Astrocyte (in vitro differentiated cells and primary cell): Measurements from ENCODE around the gene CR2. TPM values are rescaled to one million over a fixed set of nuclear protein-coding genes. Genes with fewer than 3 reads are reported as not detected.

Experiments
- DNase-seq: peaks from one replicate; pipeline ENCODE4 v3.0.0-alpha.2; 2010; ENCODE audit warnings: low read depth
- FAIRE-seq: peaks from 2 replicates; lab custom pipeline; 2011; peaks lifted over from hg19 to GRCh38; lab: Jason Lieb, UNC
- H2AFZ ChIP-seq: 2 replicates; pipeline ENCODE4 v1.6.0; 2012; ENCODE audit warnings: low read depth, low read length, inconsistent platforms
- H3K27ac ChIP-seq: 2 replicates; pipeline ENCODE4 v1.5.1; 2011; ENCODE audit warnings: low read depth, low read length, inconsistent platforms
- H3K27me3 ChIP-seq: 2 replicates; pipeline ENCODE4 v1.6.0; 2011; ENCODE audit warnings: low read length, inconsistent platforms; ENCODE audit not compliant: insufficient read depth
- H3K36me3 ChIP-seq: 2 replicates; pipeline ENCODE4 v1.5.1; 2011; ENCODE audit warnings: low read length, inconsistent platforms; ENCODE audit not compliant: insufficient read depth
- H3K4me1 ChIP-seq: 2 replicates; pipeline ENCODE4 v1.5.1; 2011; ENCODE audit warnings: low read length, inconsistent platforms; ENCODE audit not compliant: insufficient read depth
- H3K4me2 ChIP-seq: 2 replicates; pipeline ENCODE4 v1.6.0; 2012; ENCODE audit warnings: low read length, inconsistent platforms
- H3K4me3 ChIP-seq: 2 replicates; pipeline ENCODE4 v1.5.1; 2011; ENCODE audit warnings: low read depth, mild to moderate bottlenecking, low read length, inconsistent platforms; ENCODE audit not compliant: insufficient read depth
- H3K79me2 ChIP-seq: 2 replicates; pipeline ENCODE4 v1.6.0; 2012; ENCODE audit warnings: mild to moderate bottlenecking, low read length, inconsistent platforms; ENCODE audit not compliant: insufficient read depth
- H3K9ac ChIP-seq: 2 replicates; pipeline ENCODE4 v1.6.0; 2012; ENCODE audit warnings: mild to moderate bottlenecking, low read length, inconsistent platforms
- H3K9me3 ChIP-seq: 2 replicates; pipeline ENCODE4 v1.5.1; 2012; ENCODE audit warnings: low read depth, mild to moderate bottlenecking, low read length, inconsistent platforms; ENCODE audit not compliant: insufficient read depth
- H4K20me1 ChIP-seq: 2 replicates; pipeline ENCODE4 v1.6.0; 2012; ENCODE audit warnings: low read length, inconsistent platforms; ENCODE audit not compliant: insufficient read depth
- H3K27ac Mint-ChIP-seq: one replicate; pipeline ENCODE4 v1.8.0; 2021; ENCODE audit warnings: mild to moderate bottlenecking, mixed read lengths; ENCODE audit not compliant: unreplicated experiment
- H3K27me3 Mint-ChIP-seq: one replicate; pipeline ENCODE4 v1.8.0; 2021; ENCODE audit warnings: low read depth, mixed read lengths; ENCODE audit not compliant: unreplicated experiment
- H3K36me3 Mint-ChIP-seq: one replicate; pipeline ENCODE4 v1.8.0; 2021; ENCODE audit warnings: low read depth, mixed read lengths; ENCODE audit not compliant: unreplicated experiment
- H3K4me1 Mint-ChIP-seq: one replicate; pipeline ENCODE4 v1.8.0; 2021; ENCODE audit warnings: low read depth, mixed read lengths; ENCODE audit not compliant: unreplicated experiment
- H3K4me3 Mint-ChIP-seq: one replicate; pipeline ENCODE4 v1.8.0; 2021; ENCODE audit warnings: mild to moderate bottlenecking, moderate library complexity, mixed read lengths; ENCODE audit not compliant: unreplicated experiment
- H3K9me3 Mint-ChIP-seq: one replicate; pipeline ENCODE4 v1.8.0; 2021; ENCODE audit warnings: mild to moderate bottlenecking, mixed read lengths; ENCODE audit not compliant: unreplicated experiment
- EZH2 ChIP-seq: IDR thresholded peaks from 2 replicates; pipeline ENCODE4 v1.6.1; 2012; ENCODE audit warnings: mild to moderate bottlenecking, low read length, inconsistent platforms; ENCODE audit not compliant: insufficient read depth
- total RNA-seq: library from RNA; stranded (reverse); gene quantifications from 2 replicates; pipeline ENCODE4 v1.2.1, GENCODE V29; 2021
- TF ChIP-seq, protein P1 (sequence below): IDR thresholded peaks from 2 replicates; pipeline ENCODE4 v1.5.1; 2011; ENCODE audit warnings: low read depth, mild to moderate bottlenecking, inconsistent platforms, low read length, moderate library complexity; ENCODE audit not compliant: insufficient read depth

The CR2 gene
- total RNA-seq, 1 donor from 2014 or later = 0.09 TPM

DNA sequence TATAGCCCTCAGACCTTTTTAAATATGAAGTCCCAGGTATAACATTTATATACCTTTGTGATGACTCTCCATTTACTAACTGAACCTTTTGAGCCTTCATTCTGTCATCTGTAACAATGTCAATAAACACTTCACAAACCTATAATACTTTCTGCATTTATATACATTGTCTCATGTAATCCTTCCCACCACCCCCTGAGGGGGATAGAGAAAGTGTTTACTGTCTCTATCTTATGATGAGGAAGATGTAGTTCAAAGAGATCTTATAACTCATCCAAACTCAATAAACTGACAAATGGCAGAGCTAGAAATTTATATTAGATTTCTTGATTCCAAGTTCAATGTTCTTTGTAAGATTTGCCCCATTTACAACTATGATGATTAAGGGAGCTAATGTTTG, 48.3 kb upstream of the CR2 start:
- H3K27me3 Mint-ChIP-seq = peaks cover 10% of the 10 kb centered on the region
- Histone ChIP-seq H3K79me2 (no peaks in the 10 kb centered on the region), H4K20me1 (no peaks in the 10 kb centered on the region), H3K4me1 (no peaks in the 10 kb centered on the region), H3K27ac (no peak overlapping the region), H3K4me3 (no peak overlapping the region), H3K36me3 (no peaks in the 10 kb centered on the region), H2AFZ (no peak overlapping the region), H3K9me3 (no peaks in the 10 kb centered on the region), H3K4me2 (no peak overlapping the region), H3K27me3 (peaks cover 3% of the 10 kb centered on the region), H3K9ac (no peak overlapping the region)
- no peaks in the 10 kb centered on the region for H3K9me3 Mint-ChIP-seq
- no peak overlapping the region for H3K4me3 Mint-ChIP-seq
- H3K4me1 Mint-ChIP-seq = no peaks in the 10 kb centered on the region
- no peak for FAIRE-seq
- no peak for TF ChIP-seq EZH2
- TF ChIP-seq, protein P1, sequence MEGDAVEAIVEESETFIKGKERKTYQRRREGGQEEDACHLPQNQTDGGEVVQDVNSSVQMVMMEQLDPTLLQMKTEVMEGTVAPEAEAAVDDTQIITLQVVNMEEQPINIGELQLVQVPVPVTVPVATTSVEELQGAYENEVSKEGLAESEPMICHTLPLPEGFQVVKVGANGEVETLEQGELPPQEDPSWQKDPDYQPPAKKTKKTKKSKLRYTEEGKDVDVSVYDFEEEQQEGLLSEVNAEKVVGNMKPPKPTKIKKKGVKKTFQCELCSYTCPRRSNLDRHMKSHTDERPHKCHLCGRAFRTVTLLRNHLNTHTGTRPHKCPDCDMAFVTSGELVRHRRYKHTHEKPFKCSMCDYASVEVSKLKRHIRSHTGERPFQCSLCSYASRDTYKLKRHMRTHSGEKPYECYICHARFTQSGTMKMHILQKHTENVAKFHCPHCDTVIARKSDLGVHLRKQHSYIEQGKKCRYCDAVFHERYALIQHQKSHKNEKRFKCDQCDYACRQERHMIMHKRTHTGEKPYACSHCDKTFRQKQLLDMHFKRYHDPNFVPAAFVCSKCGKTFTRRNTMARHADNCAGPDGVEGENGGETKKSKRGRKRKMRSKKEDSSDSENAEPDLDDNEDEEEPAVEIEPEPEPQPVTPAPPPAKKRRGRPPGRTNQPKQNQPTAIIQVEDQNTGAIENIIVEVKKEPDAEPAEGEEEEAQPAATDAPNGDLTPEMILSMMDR = no peak
- H3K27ac Mint-ChIP-seq = no peak overlapping the region
- no peak for DNase-seq
- no peaks in the 10 kb centered on the region for H3K36me3 Mint-ChIP-seq

DNA sequence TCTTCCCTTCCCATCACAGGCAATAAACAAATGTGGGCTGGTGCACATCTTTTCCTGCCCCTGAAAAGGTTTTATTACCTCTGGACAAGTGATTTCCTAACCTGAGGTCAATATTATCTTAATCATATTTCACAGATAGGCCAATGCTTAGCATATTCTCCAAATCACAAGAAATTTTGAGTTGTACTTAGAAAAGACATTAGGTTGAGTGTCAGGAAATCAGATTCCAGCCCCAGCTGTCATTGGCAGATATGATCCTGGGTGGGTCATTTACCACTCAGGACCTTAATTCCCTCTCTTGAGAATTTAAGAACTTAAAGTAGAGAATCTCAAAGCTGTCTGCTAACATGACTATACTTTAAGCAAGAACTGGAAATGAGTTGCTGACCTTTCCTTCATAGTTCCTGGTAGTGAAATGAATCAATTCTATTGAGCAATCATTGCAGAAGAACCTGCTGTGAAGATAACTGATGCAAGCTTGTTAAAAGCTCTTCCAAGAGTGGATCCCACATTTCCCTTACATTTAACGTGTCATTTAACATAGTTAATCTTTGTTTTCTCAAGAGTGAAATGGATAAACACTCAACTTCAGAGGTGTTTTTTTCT, 46.4 kb upstream of the CR2 start:
- no peak overlapping the region for H3K4me2 ChIP-seq
- TF ChIP-seq, protein P1 = no peak
- TF ChIP-seq EZH2 = no peak
- FAIRE-seq = no peak
- peaks cover 3% of the 10 kb centered on the region for H3K27me3 ChIP-seq
- H3K36me3 ChIP-seq = no peaks in the 10 kb centered on the region
- no peak overlapping the region for H3K27ac Mint-ChIP-seq
- H3K4me3 ChIP-seq = no peak overlapping the region
- no peak overlapping the region for H2AFZ ChIP-seq
- no peaks in the 10 kb centered on the region for H3K36me3 Mint-ChIP-seq
- no peaks in the 10 kb centered on the region for H3K4me1 Mint-ChIP-seq
- H3K9me3 Mint-ChIP-seq = no peaks in the 10 kb centered on the region
- H3K4me3 Mint-ChIP-seq = no peak overlapping the region
- no peaks in the 10 kb centered on the region for H3K4me1 ChIP-seq
- DNase-seq = no peak
- no peaks in the 10 kb centered on the region for H3K79me2 ChIP-seq
- peaks cover 10% of the 10 kb centered on the region for H3K27me3 Mint-ChIP-seq
- no peak overlapping the region for H3K27ac ChIP-seq
- H3K9me3 ChIP-seq = no peaks in the 10 kb centered on the region
- H3K9ac ChIP-seq = no peak overlapping the region
- H4K20me1 ChIP-seq = no peaks in the 10 kb centered on the region

DNA sequence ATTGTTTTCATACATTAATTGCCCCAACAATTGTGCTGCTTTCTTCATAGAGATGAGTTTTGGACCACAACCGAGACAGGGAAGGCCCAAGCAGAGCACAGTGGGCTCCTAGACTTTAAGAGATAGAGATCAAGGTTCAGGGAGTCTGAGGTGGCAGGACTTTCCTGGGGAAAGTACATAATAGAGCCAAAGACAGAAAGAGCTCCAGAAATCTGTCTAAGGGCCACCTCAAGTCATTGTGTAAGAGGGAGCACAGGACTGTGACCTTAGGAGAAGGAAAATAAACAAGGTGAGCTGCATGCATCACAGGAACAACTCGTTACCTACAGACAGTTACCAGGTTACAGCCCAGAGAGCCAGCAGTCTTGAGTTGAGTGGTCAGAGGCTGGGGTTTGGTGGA, 41.3 kb upstream of the CR2 start:
- DNase-seq (no peak), FAIRE-seq (no peak)
- Histone ChIP-seq H3K4me1 (no peaks in the 10 kb centered on the region), H3K4me2 (no peak overlapping the region), H3K79me2 (no peaks in the 10 kb centered on the region), H3K27me3 (peaks cover 6% of the 10 kb centered on the region), H2AFZ (no peak overlapping the region), H3K27ac (no peak overlapping the region), H3K4me3 (no peak overlapping the region), H4K20me1 (no peaks in the 10 kb centered on the region), H3K36me3 (no peaks in the 10 kb centered on the region), H3K9me3 (no peaks in the 10 kb centered on the region), H3K9ac (no peak overlapping the region)
- H3K27ac Mint-ChIP-seq = no peak overlapping the region
- no peaks in the 10 kb centered on the region for H3K4me1 Mint-ChIP-seq
- H3K27me3 Mint-ChIP-seq = peaks cover 12% of the 10 kb centered on the region
- H3K36me3 Mint-ChIP-seq = no peaks in the 10 kb centered on the region
- H3K4me3 Mint-ChIP-seq = no peak overlapping the region
- H3K9me3 Mint-ChIP-seq = peaks cover 2% of the 10 kb centered on the region
- TF ChIP-seq, protein P1 = no peak
- TF ChIP-seq EZH2 = no peak
